ENCODE results near the gene BLMH. TPM values are rescaled to one million over a fixed set of nuclear protein-coding genes. Genes with fewer than 3 reads are reported as not detected.

The BLMH gene
- total RNA-seq, 1 donor from 2014 or later, result 98.8 TPM

DNA sequence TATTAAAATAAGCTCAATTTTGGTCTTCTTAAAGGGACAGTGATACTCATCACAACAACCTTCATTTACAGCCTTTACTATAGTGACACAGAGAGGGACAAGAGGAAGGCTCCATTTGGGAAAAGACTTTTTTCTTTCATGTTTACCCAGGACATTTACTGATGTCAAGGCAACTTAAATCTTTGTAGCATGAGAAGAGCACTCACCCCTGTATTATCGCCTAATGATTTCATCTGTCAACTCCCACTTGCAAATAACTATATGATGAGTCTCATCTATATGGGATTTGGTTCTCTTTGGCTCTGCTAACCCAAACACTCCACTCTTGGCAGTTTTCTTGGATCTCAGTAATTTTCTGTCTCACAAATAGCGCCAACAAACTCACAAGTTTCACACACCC lies 24.1 kb downstream of the BLMH start:
- Histone ChIP-seq H3K27me3 (no peaks in the 10 kb centered on the region), H3F3A (ENCODE audit: low read depth) (no peaks in the 10 kb centered on the region), H3K4me3 (no peak overlapping the region), H3K36me3 (peaks cover 13% of the 10 kb centered on the region), H3K9me3 (ENCODE audit: low read depth) (no peaks in the 10 kb centered on the region), H2AFZ (replicated peaks) (no peak overlapping the region), H3K4me1 (no peaks in the 10 kb centered on the region), H3K27ac (no peak overlapping the region), H3K79me2 (ENCODE audit: low read depth) (no peaks in the 10 kb centered on the region), H3K4me2 (no peak overlapping the region), H4K20me1 (ENCODE audit: low read depth) (no peaks in the 10 kb centered on the region), H3K9ac (no peak overlapping the region)
- peaks cover 2% of the 10 kb centered on the region for H3K27me3 Mint-ChIP-seq (ENCODE audit: insufficient read depth, low read depth)
- no peak overlapping the region for H3K4me3 Mint-ChIP-seq
- no peak for TF ChIP-seq EZH2phosphoT487 (IDR thresholded peaks at IDR 0.05)
- TF ChIP-seq EZH2 (IDR thresholded peaks at IDR 0.05), result no peak
- TF ChIP-seq, protein P1, sequence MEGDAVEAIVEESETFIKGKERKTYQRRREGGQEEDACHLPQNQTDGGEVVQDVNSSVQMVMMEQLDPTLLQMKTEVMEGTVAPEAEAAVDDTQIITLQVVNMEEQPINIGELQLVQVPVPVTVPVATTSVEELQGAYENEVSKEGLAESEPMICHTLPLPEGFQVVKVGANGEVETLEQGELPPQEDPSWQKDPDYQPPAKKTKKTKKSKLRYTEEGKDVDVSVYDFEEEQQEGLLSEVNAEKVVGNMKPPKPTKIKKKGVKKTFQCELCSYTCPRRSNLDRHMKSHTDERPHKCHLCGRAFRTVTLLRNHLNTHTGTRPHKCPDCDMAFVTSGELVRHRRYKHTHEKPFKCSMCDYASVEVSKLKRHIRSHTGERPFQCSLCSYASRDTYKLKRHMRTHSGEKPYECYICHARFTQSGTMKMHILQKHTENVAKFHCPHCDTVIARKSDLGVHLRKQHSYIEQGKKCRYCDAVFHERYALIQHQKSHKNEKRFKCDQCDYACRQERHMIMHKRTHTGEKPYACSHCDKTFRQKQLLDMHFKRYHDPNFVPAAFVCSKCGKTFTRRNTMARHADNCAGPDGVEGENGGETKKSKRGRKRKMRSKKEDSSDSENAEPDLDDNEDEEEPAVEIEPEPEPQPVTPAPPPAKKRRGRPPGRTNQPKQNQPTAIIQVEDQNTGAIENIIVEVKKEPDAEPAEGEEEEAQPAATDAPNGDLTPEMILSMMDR (IDR thresholded peaks at IDR 0.05), result no peak
- H3K4me1 Mint-ChIP-seq, result peaks cover 6% of the 10 kb centered on the region
- DNase-seq (ENCODE audit: low spot score), result no peak
- H3K9me3 Mint-ChIP-seq, result no peaks in the 10 kb centered on the region
- peaks cover 21% of the 10 kb centered on the region for H3K36me3 Mint-ChIP-seq
- no peak overlapping the region for H3K27ac Mint-ChIP-seq

DNA sequence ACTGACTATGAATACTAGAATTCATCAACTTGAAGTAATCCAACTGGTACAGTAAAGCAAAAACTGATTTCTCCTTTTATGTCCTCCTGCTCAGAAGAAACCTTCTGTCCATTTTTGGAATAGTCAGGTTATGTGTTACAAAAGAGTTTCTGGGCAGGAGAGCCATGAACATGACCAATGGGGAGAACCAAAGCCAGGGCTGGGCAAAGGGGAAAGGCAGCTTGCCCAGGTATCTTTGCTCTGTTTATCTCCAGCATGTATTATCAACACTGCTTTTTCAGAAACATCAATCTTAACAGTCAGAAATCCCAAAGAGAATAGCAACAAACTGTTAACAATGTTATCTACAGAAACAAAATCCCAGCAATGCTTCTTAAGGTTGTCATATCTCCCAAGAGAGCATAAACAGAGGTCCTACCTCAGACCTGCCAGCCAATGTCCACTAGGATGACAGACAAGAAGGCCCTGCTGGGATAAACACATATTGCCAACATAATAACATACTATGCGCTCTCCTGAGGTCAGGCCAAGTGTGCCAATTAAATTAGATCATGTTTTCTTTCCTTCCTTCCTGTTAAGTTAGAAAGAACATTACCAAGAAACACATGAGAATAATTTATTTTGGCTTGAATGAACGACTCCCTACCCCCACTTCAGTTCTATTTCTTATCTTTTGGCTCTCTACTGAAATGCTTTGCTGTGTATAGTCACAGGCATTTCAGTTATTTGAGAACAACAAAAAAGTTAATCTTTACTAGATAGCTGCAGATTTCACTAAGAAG lies 28.0 kb downstream of the BLMH start:
- TF ChIP-seq EZH2phosphoT487 (IDR thresholded peaks at IDR 0.05), result no peak
- TF ChIP-seq, protein P1 (IDR thresholded peaks at IDR 0.05), result no peak
- TF ChIP-seq EZH2 (IDR thresholded peaks at IDR 0.05), result no peak
- DNase-seq (ENCODE audit: low spot score), result no peak
- no peak overlapping the region for H3K4me2 ChIP-seq
- H3K27me3 ChIP-seq, result no peaks in the 10 kb centered on the region
- Mint-ChIP-seq H3K27me3 (ENCODE audit: insufficient read depth, low read depth) (no peaks in the 10 kb centered on the region), H3K4me3 (no peak overlapping the region), H3K27ac (no peak overlapping the region), H3K9me3 (no peaks in the 10 kb centered on the region), H3K36me3 (peaks cover 11% of the 10 kb centered on the region), H3K4me1 (no peaks in the 10 kb centered on the region)
- H3K4me3 ChIP-seq, result no peak overlapping the region
- H3K9ac ChIP-seq, result no peak overlapping the region
- no peaks in the 10 kb centered on the region for H4K20me1 ChIP-seq (ENCODE audit: low read depth)
- H3K36me3 ChIP-seq, result no peaks in the 10 kb centered on the region
- H3K79me2 ChIP-seq (ENCODE audit: low read depth), result no peaks in the 10 kb centered on the region
- no peak overlapping the region for H3K27ac ChIP-seq
- no peaks in the 10 kb centered on the region for H3F3A ChIP-seq (ENCODE audit: low read depth)
- H3K4me1 ChIP-seq, result no peaks in the 10 kb centered on the region
- H2AFZ ChIP-seq (replicated peaks), result no peak overlapping the region
- H3K9me3 ChIP-seq (ENCODE audit: low read depth), result no peaks in the 10 kb centered on the region

DNA sequence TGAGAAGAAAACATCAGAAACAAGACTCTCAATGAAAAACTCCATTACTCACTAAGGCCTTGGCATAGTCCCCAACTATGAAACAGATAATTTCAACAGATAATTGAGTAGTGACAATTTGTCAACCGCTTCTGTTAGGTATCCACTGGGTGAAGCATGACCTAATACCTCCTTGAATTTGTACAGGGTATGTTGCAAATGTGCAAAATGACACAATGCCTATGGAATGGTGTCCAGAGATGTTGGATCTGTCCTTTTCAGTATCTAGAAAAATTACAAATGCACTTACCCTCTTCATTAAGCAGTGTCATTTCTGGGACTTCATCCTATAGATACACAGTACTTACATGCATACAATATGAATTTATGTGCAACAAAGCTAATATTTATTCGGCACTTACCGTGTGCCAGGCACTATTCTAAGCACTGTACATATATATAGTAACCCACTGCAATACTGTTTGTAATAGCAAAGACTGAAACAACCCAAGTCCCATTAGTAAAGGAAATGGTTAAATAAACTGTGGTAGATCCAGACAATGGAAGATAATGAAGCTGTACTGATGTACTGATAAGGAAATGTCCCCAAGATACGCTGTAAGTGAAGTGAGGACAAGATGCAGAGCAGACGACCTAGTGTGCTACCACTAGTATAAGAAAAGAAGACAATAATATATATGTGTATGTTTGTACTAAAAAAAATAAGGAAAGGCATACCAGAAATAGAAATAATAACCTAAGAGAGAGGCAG lies 34.8 kb downstream of the BLMH start:
- H3K36me3 ChIP-seq, result no peaks in the 10 kb centered on the region
- H3K4me3 ChIP-seq, result no peak overlapping the region
- no peak overlapping the region for H2AFZ ChIP-seq (replicated peaks)
- no peaks in the 10 kb centered on the region for H3K9me3 ChIP-seq (ENCODE audit: low read depth)
- no peak overlapping the region for H3K4me2 ChIP-seq
- TF ChIP-seq EZH2 (IDR thresholded peaks at IDR 0.05) (no peak), EZH2phosphoT487 (IDR thresholded peaks at IDR 0.05) (no peak)
- TF ChIP-seq, protein P1 (IDR thresholded peaks at IDR 0.05), result no peak
- Mint-ChIP-seq H3K27ac (no peak overlapping the region), H3K27me3 (ENCODE audit: insufficient read depth, low read depth) (no peaks in the 10 kb centered on the region), H3K4me3 (no peak overlapping the region), H3K36me3 (no peaks in the 10 kb centered on the region), H3K9me3 (no peaks in the 10 kb centered on the region), H3K4me1 (no peaks in the 10 kb centered on the region)
- no peaks in the 10 kb centered on the region for H3K27me3 ChIP-seq
- no peak overlapping the region for H3K27ac ChIP-seq
- no peaks in the 10 kb centered on the region for H3K79me2 ChIP-seq (ENCODE audit: low read depth)
- no peak overlapping the region for H3K9ac ChIP-seq
- no peaks in the 10 kb centered on the region for H3F3A ChIP-seq (ENCODE audit: low read depth)
- DNase-seq (ENCODE audit: low spot score), result no peak
- no peaks in the 10 kb centered on the region for H4K20me1 ChIP-seq (ENCODE audit: low read depth)
- no peaks in the 10 kb centered on the region for H3K4me1 ChIP-seq
